DND-41 (cell line): ENCODE measurements around the gene CTBP2.

Experiments
- ATAC-seq: fragments of 200-7000 bp; cut with Tn5 transposase; 3 replicates; pipeline ENCODE4 v1.9.1; 2021; ENCODE audit warnings: low read depth; ENCODE audit not compliant: insufficient read depth
- DNase-seq: peaks from one replicate; pipeline ENCODE4 v3.0.0-alpha.2; 2020
- H2AFZ ChIP-seq: 2 replicates; pipeline ENCODE4 v1.6.0; 2012; ENCODE audit warnings: low read depth, low read length
- H3K27ac ChIP-seq: 2 replicates; pipeline ENCODE4 v1.5.1; 2012; ENCODE audit warnings: low read length, inconsistent platforms
- H3K27me3 ChIP-seq: fragments of 200-600 bp; sonication (generic); 2 replicates; pipeline ENCODE4 v1.6.0; 2012; ENCODE audit warnings: low read length, mild to moderate bottlenecking, inconsistent platforms; ENCODE audit not compliant: insufficient read depth, poor library complexity
- H3K36me3 ChIP-seq: 2 replicates; pipeline ENCODE4 v1.5.1; 2012; ENCODE audit warnings: low read length, inconsistent platforms; ENCODE audit not compliant: insufficient read depth
- H3K4me1 ChIP-seq: 2 replicates; pipeline ENCODE4 v1.5.1; 2012; ENCODE audit warnings: mild to moderate bottlenecking, low read length; ENCODE audit not compliant: insufficient read depth
- H3K4me2 ChIP-seq: 2 replicates; pipeline ENCODE4 v1.6.0; 2012; ENCODE audit warnings: mild to moderate bottlenecking, moderate library complexity, low read length, inconsistent platforms; ENCODE audit not compliant: insufficient read depth
- H3K4me3 ChIP-seq, 2 experiments: fragments of 200-600 bp in 1 of 2; shearing (Covaris generic) in 1 of 2; 2 replicates each; pipeline ENCODE4 v1.5.1; 2012 to 2016; ENCODE audit warnings: inconsistent platforms in 2 of 2, low read length in 2 of 2, mild to moderate bottlenecking in 2 of 2, low read depth in 1 of 2, moderate library complexity in 1 of 2
- H3K79me2 ChIP-seq: 2 replicates; pipeline ENCODE4 v1.6.0; 2012; ENCODE audit warnings: low read length, inconsistent platforms; ENCODE audit not compliant: insufficient read depth
- H3K9ac ChIP-seq: 2 replicates; pipeline ENCODE4 v1.6.0; 2012; ENCODE audit warnings: low read depth, mild to moderate bottlenecking, inconsistent platforms, low read length, moderate library complexity
- H3K9me3 ChIP-seq: 2 replicates; pipeline ENCODE4 v1.5.1; 2012; ENCODE audit warnings: low read length, moderate library complexity, mild to moderate bottlenecking, inconsistent platforms; ENCODE audit not compliant: insufficient read depth, severe bottlenecking
- H4K20me1 ChIP-seq: 2 replicates; pipeline ENCODE4 v1.6.0; 2012; ENCODE audit warnings: low read length; ENCODE audit not compliant: insufficient read depth
- CTCF ChIP-seq: IDR thresholded peaks from 2 replicates; pipeline ENCODE4 v1.5.1; 2012; ENCODE audit warnings: borderline replicate concordance, low read length, moderate library complexity, mild to moderate bottlenecking; ENCODE audit not compliant: poor library complexity, severe bottlenecking; ENCODE audit errors: extremely low read depth
- EZH2 ChIP-seq: IDR thresholded peaks from 3 replicates; pipeline ENCODE4 v1.6.1; 2012; ENCODE audit warnings: borderline replicate concordance, low read depth, mild to moderate bottlenecking, moderate library complexity, low read length, inconsistent platforms; ENCODE audit not compliant: severe bottlenecking

The CTBP2 gene

GRCh38 chr10:125010362-125010761 is 150.0 kb downstream of the CTBP2 start:
- Histone ChIP-seq H3K4me3 (no peak overlapping the region), H3K36me3 (0 out of 2 replicates have a peak, but pooled peaks cover 3% of the 10 kb centered on the region), H3K4me2 (no peak overlapping the region), H2AFZ (no peak overlapping the region), H3K27me3 (no peaks in the 10 kb centered on the region), H3K9ac (no peak overlapping the region), H3K9me3 (no peaks in the 10 kb centered on the region), H3K4me1 (no peaks in the 10 kb centered on the region), H3K27ac (no peak overlapping the region), H4K20me1 (peaks cover 53% of the 10 kb centered on the region), H3K79me2 (peaks cover 29% of the 10 kb centered on the region)
- DNase-seq (no peak), ATAC-seq (no peak)
- TF ChIP-seq EZH2: no peak
- no peak for TF ChIP-seq CTCF

- TF ChIP-seq CTCF (no peak), EZH2 (no peak)
- Histone ChIP-seq H3K36me3 (0 out of 2 replicates have a peak, but pooled peaks cover 3% of the 10 kb centered on the region), H3K27ac (no peak overlapping the region), H3K9me3 (no peaks in the 10 kb centered on the region), H3K27me3 (no peaks in the 10 kb centered on the region), H3K79me2 (peaks cover 29% of the 10 kb centered on the region), H3K4me1 (no peaks in the 10 kb centered on the region), H4K20me1 (peaks cover 58% of the 10 kb centered on the region), H3K4me3 (no peak overlapping the region), H3K9ac (no peak overlapping the region), H2AFZ (no peak overlapping the region), H3K4me2 (no peak overlapping the region)
- DNase-seq (no peak), ATAC-seq (no peak)
Measured at GRCh38 chr10:125009661-125010161, 150.7 kb downstream of the CTBP2 start.

GRCh38 chr10:125008689-125009638 is 151.4 kb downstream of the CTBP2 start:
- Histone ChIP-seq H3K36me3 (0 out of 2 replicates have a peak, but pooled peaks cover 2% of the 10 kb centered on the region), H3K79me2 (peaks cover 26% of the 10 kb centered on the region), H3K27me3 (no peaks in the 10 kb centered on the region), H2AFZ (no peak overlapping the region), H3K4me1 (no peaks in the 10 kb centered on the region), H4K20me1 (peaks cover 62% of the 10 kb centered on the region), H3K9ac (no peak overlapping the region), H3K27ac (no peak overlapping the region), H3K4me3 (no peak overlapping the region), H3K9me3 (no peaks in the 10 kb centered on the region), H3K4me2 (no peak overlapping the region)
- no peak for DNase-seq
- TF ChIP-seq EZH2 (no peak), CTCF (no peak)
- no peak for ATAC-seq
